RWPE2 (cell line): ENCODE measurements around the gene GALNT2.

Source experiments
- ATAC-seq: fragments of 200-7000 bp; cut with Tn5 transposase; 3 replicates; pipeline ENCODE4 v1.9.1; 2021; ENCODE audit warnings: low read depth
- DNase-seq: peaks from one replicate; pipeline ENCODE4 v3.0.0-alpha.2; 2020; ENCODE audit warnings: low spot score
- H3K27ac ChIP-seq: fragments of 450-650 bp; 2 replicates; pipeline ENCODE4 v1.5.1; 2017; ENCODE audit warnings: mild to moderate bottlenecking; ENCODE audit not compliant: poor library complexity, severe bottlenecking
- H3K27me3 ChIP-seq: fragments of 250-450 bp; sonication (Bioruptor Pico); 2 replicates; pipeline ENCODE4 v1.5.1; 2021; ENCODE audit warnings: mild to moderate bottlenecking, moderate library complexity; ENCODE audit not compliant: insufficient read depth, poor library complexity, severe bottlenecking
- H3K36me3 ChIP-seq: fragments of 250-450 bp; sonication (Bioruptor Pico); 2 replicates; pipeline ENCODE4 v1.5.1; 2020; ENCODE audit warnings: low read depth, mild to moderate bottlenecking, moderate library complexity
- H3K4me1 ChIP-seq: fragments of 250-450 bp; sonication (Bioruptor Pico); 2 replicates; pipeline ENCODE4 v1.5.1; 2021; ENCODE audit warnings: mild to moderate bottlenecking, moderate library complexity; ENCODE audit not compliant: insufficient read depth, poor library complexity, severe bottlenecking
- H3K4me3 ChIP-seq: fragments of 250-450 bp; sonication (Bioruptor Pico); 2 replicates; pipeline ENCODE4 v1.5.1; 2021; ENCODE audit warnings: mild to moderate bottlenecking, moderate library complexity; ENCODE audit not compliant: severe bottlenecking
- H3K9me3 ChIP-seq: fragments of 250-450 bp; sonication (Bioruptor Pico); 2 replicates; pipeline ENCODE4 v1.5.1; 2021; ENCODE audit warnings: mild to moderate bottlenecking, moderate library complexity; ENCODE audit not compliant: severe bottlenecking
- TF ChIP-seq, protein P1 (sequence below): fragments of 450-650 bp; IDR thresholded peaks from one replicate; pipeline ENCODE4 v1.5.1; 2017; ENCODE audit warnings: mild to moderate bottlenecking, moderate library complexity; ENCODE audit not compliant: poor library complexity, severe bottlenecking

The GALNT2 gene

DNA sequence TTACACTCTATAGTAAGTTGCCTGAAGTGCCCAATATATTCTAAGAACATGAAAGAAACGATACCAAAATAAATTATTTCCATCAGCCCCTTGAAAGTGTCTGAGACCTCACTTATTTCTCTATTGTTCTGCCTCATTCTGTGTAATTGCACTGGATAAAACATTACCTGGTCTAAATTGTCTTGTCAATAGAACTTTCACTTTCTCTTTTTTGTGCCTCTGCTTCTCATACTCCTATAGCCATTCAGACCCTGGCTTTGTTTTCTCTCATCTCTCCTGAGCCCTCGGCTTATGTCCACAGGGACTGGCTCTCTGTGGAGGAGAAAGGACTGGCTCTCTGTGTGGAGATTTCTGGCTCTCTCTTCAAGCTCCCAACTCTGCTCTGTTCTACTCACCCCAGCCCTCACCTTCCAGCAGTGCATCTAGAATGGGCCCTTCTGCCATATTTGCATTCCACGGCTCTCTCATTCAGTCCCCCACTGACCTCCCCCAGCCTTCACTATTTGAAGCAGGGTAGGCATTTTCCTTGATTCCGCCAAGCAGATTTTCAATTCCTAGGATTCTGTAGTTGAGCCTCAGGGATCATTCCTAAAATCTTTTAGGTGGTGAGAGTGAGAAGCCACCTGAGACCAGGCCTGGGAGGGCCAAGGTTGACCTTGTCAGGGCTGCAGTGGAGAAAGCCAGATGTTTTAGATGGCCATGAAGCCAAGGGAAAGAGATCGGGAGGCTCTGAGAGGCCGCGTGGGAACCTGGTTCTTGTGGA is 15.9 kb upstream of the GALNT2 start:
- TF ChIP-seq, protein P1, sequence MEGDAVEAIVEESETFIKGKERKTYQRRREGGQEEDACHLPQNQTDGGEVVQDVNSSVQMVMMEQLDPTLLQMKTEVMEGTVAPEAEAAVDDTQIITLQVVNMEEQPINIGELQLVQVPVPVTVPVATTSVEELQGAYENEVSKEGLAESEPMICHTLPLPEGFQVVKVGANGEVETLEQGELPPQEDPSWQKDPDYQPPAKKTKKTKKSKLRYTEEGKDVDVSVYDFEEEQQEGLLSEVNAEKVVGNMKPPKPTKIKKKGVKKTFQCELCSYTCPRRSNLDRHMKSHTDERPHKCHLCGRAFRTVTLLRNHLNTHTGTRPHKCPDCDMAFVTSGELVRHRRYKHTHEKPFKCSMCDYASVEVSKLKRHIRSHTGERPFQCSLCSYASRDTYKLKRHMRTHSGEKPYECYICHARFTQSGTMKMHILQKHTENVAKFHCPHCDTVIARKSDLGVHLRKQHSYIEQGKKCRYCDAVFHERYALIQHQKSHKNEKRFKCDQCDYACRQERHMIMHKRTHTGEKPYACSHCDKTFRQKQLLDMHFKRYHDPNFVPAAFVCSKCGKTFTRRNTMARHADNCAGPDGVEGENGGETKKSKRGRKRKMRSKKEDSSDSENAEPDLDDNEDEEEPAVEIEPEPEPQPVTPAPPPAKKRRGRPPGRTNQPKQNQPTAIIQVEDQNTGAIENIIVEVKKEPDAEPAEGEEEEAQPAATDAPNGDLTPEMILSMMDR = no peak
- H3K27ac ChIP-seq = no peak overlapping the region
- no peaks in the 10 kb centered on the region for H3K4me1 ChIP-seq
- ATAC-seq (no peak), DNase-seq (no peak)
- H3K27me3 ChIP-seq = no peaks in the 10 kb centered on the region
- no peaks in the 10 kb centered on the region for H3K9me3 ChIP-seq
- no peak overlapping the region for H3K4me3 ChIP-seq
- no peaks in the 10 kb centered on the region for H3K36me3 ChIP-seq

DNA sequence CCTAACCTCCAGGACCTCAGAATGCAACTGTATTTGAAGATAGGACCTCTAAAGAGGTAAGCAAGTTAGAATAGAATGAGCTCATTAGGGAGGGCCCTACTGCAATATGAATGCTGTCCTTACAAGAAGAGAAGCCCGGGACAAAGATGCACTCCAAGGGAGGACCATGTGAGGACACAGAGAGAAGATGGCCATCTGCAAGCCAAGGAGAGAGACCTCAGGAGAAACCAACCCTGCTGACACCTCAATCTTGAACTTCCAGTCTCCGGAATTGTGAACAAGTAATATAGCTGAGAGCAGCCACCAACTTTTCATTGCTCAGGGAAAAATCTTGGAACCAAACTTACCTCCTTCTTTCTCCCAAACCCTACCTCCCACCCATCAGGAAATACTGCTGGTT is 15.0 kb upstream of the GALNT2 start:
- Histone ChIP-seq H3K4me3 (no peak overlapping the region), H3K4me1 (no peaks in the 10 kb centered on the region), H3K27me3 (no peaks in the 10 kb centered on the region), H3K36me3 (no peaks in the 10 kb centered on the region), H3K9me3 (no peaks in the 10 kb centered on the region), H3K27ac (no peak overlapping the region)
- no peak for DNase-seq
- TF ChIP-seq, protein P1 = no peak
- ATAC-seq = no peak

DNA sequence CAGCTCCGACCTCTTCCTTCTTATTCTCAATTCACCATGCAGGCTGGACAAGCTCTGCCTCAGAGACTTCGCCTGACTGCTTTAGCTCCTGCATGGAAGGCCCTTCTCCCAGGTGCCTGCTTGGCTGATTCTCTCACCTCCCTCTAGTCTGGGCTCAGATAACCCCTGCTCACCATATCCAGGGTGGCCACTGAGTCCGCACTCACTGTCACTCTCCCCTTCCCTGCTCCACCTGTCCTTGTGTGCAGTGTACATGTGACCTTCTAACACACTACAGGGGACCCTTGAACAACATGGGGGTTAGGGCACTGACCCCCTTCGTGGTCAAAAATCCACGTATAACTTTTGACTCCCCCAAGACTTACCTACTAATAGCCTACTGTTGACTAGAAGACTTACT is 14.4 kb upstream of the GALNT2 start:
- H3K9me3 ChIP-seq = no peaks in the 10 kb centered on the region
- DNase-seq (no peak), ATAC-seq (no peak)
- no peaks in the 10 kb centered on the region for H3K27me3 ChIP-seq
- H3K27ac ChIP-seq = no peak overlapping the region
- no peaks in the 10 kb centered on the region for H3K36me3 ChIP-seq
- H3K4me1 ChIP-seq = no peaks in the 10 kb centered on the region
- TF ChIP-seq, protein P1 = no peak
- H3K4me3 ChIP-seq = no peak overlapping the region

DNA sequence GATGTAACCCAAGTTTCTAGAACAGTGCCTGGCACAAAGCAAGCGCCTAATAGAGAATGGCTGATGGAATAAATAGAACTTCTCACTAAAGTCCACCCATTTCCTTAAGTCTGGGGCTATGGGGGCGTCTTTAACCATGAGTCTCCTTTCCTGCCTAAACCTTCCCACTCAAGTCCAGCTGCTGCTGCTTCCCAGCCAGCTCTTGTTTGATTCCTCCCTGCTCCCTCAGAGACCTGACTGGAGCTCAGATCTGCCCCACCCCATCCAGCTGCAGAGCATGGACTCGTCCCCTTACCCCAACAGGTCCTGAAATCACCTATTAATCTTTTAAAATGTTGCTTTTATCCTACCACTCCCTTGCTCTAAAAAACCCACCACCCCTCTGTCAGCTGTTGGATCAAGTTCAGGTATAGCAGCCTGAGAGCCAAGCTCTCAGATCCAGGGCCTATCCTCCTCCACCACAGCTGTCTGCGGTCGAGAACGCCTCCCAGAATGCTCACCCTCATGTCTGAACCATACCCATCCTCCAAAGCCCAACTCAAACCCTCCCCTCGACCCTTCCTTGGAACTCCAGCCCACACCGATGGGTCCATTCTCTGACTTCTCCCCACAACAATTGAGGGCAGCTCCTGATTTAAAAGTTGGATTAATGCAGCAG is 12.8 kb upstream of the GALNT2 start:
- Histone ChIP-seq H3K27me3 (no peaks in the 10 kb centered on the region), H3K4me1 (no peaks in the 10 kb centered on the region), H3K27ac (no peak overlapping the region), H3K36me3 (no peaks in the 10 kb centered on the region), H3K4me3 (no peak overlapping the region), H3K9me3 (no peaks in the 10 kb centered on the region)
- TF ChIP-seq, protein P1 = no peak
- no peak for ATAC-seq
- no peak for DNase-seq

DNA sequence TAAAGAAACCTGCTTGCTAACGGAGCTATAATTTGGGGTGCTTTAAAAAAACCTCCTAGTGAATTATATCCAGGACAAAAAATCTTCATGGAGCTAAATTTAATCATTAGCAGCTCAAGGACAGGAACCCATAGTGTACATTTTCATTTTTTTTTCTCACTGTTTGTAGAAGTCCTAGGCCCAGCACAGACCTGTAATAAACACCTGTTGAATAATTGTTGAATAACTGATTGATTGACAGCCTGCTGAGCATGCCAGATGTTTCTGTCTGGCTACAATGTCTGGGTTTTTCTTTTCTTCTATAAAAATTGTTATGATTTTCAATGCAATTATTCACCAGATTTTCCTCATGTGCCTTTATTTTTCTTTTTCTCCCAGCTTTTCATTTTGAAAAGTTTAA is 10.9 kb upstream of the GALNT2 start:
- TF ChIP-seq, protein P1 = no peak
- Histone ChIP-seq H3K27ac (no peak overlapping the region), H3K4me3 (no peak overlapping the region), H3K27me3 (no peaks in the 10 kb centered on the region), H3K36me3 (no peaks in the 10 kb centered on the region), H3K9me3 (no peaks in the 10 kb centered on the region), H3K4me1 (no peaks in the 10 kb centered on the region)
- DNase-seq (no peak), ATAC-seq (no peak)
